ENCODE results near the gene AJUBA.
A peak's percentile ranks its signal among the peaks of the same experiment; 100 is the strongest.

Gene AJUBA

DNA sequence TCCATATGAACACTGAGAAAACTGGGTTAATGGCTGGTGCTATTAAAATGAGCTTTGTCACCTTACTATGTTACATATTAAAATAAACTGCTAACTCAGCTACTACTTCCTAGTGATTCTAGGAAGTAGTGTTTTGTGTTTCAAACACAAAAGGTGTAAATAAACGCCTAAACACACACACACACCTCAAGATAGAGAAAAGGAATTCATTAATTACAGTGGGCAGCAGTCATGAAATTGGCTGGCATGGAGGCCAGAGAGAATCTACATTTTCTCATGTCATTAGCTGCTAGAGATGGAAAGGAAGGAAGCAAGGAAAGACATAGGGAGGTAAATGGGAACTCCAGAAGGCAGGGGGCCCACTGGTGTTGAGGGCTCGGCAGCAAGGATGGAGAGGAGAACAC, 52.4 kb downstream of the AJUBA start:
- no peak for DNase-seq

- DNase-seq = peak; percentile 91
These were observed 53.0 kb downstream of the AJUBA start, which contains the start of gene PRMT5 for GRCh38 chr14:22929104-22929960. TSS of gene PRMT5 (minus strand) at chr14:22929376. CDS start at chr14:22929361, 15 bp downstream.

DNA sequence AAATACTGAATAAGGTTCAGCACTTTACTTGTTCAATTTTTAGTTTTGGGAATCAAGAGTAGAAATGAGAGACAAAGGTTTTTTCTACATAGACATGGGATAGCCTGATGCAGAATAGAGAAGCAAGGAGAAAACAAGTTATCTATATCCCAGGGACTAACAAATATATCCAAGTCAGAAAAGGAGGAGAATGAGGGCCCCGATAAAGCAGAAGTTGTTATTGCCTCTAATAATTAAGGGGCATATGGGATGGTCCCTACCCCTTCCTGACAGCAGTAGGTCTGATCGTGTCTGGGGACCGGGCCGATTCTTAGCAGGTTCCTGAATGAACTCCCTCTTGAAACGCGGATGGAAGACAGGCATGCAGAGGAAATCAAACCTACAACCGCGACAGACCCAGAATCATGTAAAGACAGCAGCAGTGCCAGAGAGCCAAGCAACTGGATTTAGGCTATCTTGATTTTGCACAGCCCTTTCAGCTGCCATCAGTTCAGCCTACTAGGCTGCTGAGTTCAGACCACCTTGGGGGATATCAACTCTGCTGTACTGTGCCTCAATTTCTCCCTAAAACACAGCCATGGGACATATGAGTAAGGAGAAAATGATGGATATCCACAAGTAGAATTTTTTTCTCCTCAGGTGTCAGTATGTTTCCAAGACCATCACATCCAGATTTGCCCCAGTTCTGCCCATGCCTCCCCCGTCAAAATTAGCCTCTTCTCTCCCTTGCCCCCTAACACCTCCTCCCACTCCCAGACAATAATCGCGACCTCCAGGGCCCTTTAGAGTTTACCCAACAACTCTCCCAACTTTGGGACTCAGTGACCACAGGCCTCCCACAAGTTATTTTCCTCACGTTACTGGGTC, 53.9 kb downstream of the AJUBA start:
- DNase-seq = no peak

DNA sequence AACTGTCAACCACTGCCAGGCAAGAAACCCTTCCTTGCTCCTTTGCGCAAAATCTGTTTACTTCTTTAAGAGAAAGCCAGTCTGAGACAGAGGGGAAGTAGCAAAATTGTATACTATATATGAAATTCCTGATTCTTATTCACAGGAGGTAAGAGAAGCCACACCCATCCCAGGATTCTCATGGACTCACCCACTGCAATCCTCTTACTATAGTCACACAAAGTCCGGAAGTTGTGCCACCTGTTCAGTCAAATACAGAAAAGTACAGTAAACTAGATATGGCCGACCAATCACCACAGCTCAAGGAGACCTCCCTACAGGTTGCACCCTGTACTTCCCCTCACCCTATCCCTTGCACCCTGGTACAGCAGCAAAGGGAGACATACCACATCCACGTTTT, 56.0 kb downstream of the AJUBA start:
- DNase-seq = no peak

- DNase-seq = no peak
These were observed 56.8 kb downstream of the AJUBA start for GRCh38 chr14:22925513-22925912.

- no peak for DNase-seq
These were observed 58.6 kb downstream of the AJUBA start for GRCh38 chr14:22923746-22924145.

DNA sequence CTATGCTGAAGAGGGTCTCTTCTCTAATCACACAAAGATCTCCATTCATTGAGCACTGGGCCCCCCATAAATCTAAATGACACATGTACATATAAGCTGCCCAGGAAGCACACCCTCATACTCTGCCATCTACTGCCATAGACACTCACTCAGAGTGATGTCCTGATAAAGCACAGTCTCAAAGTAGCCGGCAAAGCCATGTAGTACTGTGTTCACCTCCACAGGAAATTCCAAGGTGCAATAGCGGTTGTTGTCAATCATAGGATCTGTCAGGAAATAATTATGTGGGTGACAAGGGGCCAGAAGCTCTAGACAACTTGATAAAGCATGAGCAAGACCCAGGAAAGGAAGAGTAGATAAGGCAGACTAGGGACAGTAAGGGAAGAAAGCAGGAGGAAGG, 60.1 kb downstream of the AJUBA start:
- no peak for DNase-seq

All from activated CD4-positive, CD25-positive, alpha-beta regulatory T cell treated with anti-CD3 and anti-CD28 coated beads, Interleukin-2, amount 50 U/mL, for 72 hours (primary cell).